ENCODE data around the gene TNPO3. TPM values are rescaled to one million over a fixed set of nuclear protein-coding genes. Genes with fewer than 3 reads are reported as not detected.

Gene TNPO3
- total RNA-seq, 4 donors from 2014 or later, result 34.2 to 38.6 (median 38.5) TPM

GRCh38 chr7:128945668-128946366 lies 109.1 kb downstream of the TNPO3 start:
- TF ChIP-seq CTCF (IDR thresholded peaks at IDR 0.05; ENCODE audit: low read depth), result no peak

- no peak for TF ChIP-seq CTCF (IDR thresholded peaks at IDR 0.05; ENCODE audit: low read depth)
Observed at GRCh38 chr7:128944487-128945236, 110.2 kb downstream of the TNPO3 start.

- TF ChIP-seq CTCF (IDR thresholded peaks at IDR 0.05; ENCODE audit: low read depth), result no peak
Observed at GRCh38 chr7:128941946-128942526, 112.9 kb downstream of the TNPO3 start.

GRCh38 chr7:128941323-128941890 lies 113.5 kb downstream of the TNPO3 start:
- TF ChIP-seq CTCF (IDR thresholded peaks at IDR 0.05; ENCODE audit: low read depth), result no peak

- TF ChIP-seq CTCF (IDR thresholded peaks at IDR 0.05; ENCODE audit: low read depth), result no peak
Observed at GRCh38 chr7:128940494-128941322, 114.2 kb downstream of the TNPO3 start.

GRCh38 chr7:128939861-128940410 lies 115.0 kb downstream of the TNPO3 start:
- no peak for TF ChIP-seq CTCF (IDR thresholded peaks at IDR 0.05; ENCODE audit: low read depth)

Measured in subcutaneous adipose tissue (tissue), 4 donors.